A549 (cell line): ENCODE results near the gene CTBP2. TPM values are rescaled to one million over a fixed set of nuclear protein-coding genes. Genes with fewer than 3 reads are reported as not detected.
A peak's percentile ranks its signal among the peaks of the same experiment; 100 is the strongest.

Source experiments
- ATAC-seq, 2 experiments: fragments of 200-7000 bp in 1 of 2; fragments of >200 bp in 1 of 2; cut with Nextera tagmentation in 1 of 2; cut with Tn5 transposase in 1 of 2; 3 replicates each; pipeline versions ENCODE4 v1.8.0 to v1.9.1; 2018 to 2020; ENCODE audit warnings: mild to moderate bottlenecking in 1 of 2, moderate library complexity in 1 of 2
- CTCF ChIA-PET: fragments of 300-600 bp; sonication (Branson Sonifier 250); formaldehyde crosslinking; extraction: SDS; loops from one replicate; lab custom pipeline; 2021; ENCODE audit warnings: antibody characterized with exemption, inconsistent platforms; lab: Yijun Ruan, JAX
- POLR2A ChIA-PET: fragments of 350-600 bp; formaldehyde crosslinking; extraction: SDS; loops from one replicate; lab custom pipeline; 2021; ENCODE audit warnings: antibody characterized with exemption, inconsistent platforms; lab: Yijun Ruan, JAX
- DNase-seq, 2 experiments: peaks; one replicate each; pipeline versions ENCODE4 v3.0.0 to v3.0.0-alpha.2; 2011 to 2016; ENCODE audit warnings: low read depth in 1 of 2, low spot score in 1 of 2
- FAIRE-seq: peaks from 2 replicates; lab custom pipeline; 2011; peaks lifted over from hg19 to GRCh38; lab: Jason Lieb, UNC
- H3K27ac ChIP-seq, 2 experiments: fragments of >200 bp; sonication (Bioruptor Twin); formaldehyde crosslinking; 3 replicates each; pipeline ENCODE4 v1.5.1; 2016 to 2017
- H3K4me1 ChIP-seq: fragments of >200 bp; sonication (Bioruptor Twin); formaldehyde crosslinking; 3 replicates; pipeline ENCODE4 v1.6.1; 2016
- H3K4me2 ChIP-seq: fragments of >200 bp; sonication (Bioruptor Twin); formaldehyde crosslinking; 3 replicates; pipeline ENCODE4 v1.6.1; 2016
- H3K4me3 ChIP-seq: fragments of >200 bp; sonication (Bioruptor Twin); formaldehyde crosslinking; 3 replicates; pipeline ENCODE4 v1.5.1; 2016
- H3K9me3 ChIP-seq: fragments of >200 bp; sonication (Bioruptor Twin); formaldehyde crosslinking; 3 replicates; pipeline ENCODE4 v1.6.1; 2016
- CBX2 ChIP-seq: fragments of 200-600 bp; sonication (generic); IDR thresholded peaks from 2 replicates; pipeline ENCODE4 v1.6.1; 2016; ENCODE audit warnings: low read depth, mild to moderate bottlenecking, borderline replicate concordance
- CEBPB ChIP-seq, 2 experiments: fragments of >200 bp in 1 of 2; sonication (Bioruptor Twin) in 1 of 2; formaldehyde crosslinking in 1 of 2; IDR thresholded peaks; 2 replicates each; pipeline ENCODE4 v1.6.1; 2012 to 2016
- EHF ChIP-seq: fragments of 250-450 bp; sonication (Bioruptor Pico); IDR thresholded peaks from 2 replicates; pipeline ENCODE4 v1.5.0; 2020; ENCODE audit warnings: mild to moderate bottlenecking
- FOSB ChIP-seq: fragments of 250-450 bp; sonication (Bioruptor Pico); IDR thresholded peaks from 2 replicates; pipeline ENCODE4 v1.5.0; 2020; ENCODE audit warnings: mild to moderate bottlenecking, moderate library complexity
- FOSL2 ChIP-seq, 2 experiments: fragments of 450-650 bp in 1 of 2; fragments of >200 bp in 1 of 2; sonication (Bioruptor Twin) in 1 of 2; formaldehyde crosslinking; IDR thresholded peaks; 2 replicates each; pipeline versions ENCODE4 v1.5.0 to v1.6.1; 2016 to 2020; ENCODE audit warnings: mild to moderate bottlenecking in 1 of 2, moderate library complexity in 1 of 2
- GATA3 ChIP-seq: IDR thresholded peaks from 2 replicates; pipeline ENCODE4 v1.6.1; 2012; ENCODE audit warnings: borderline replicate concordance
- HDAC2 ChIP-seq: fragments of 200-600 bp; sonication (generic); IDR thresholded peaks from 2 replicates; pipeline ENCODE4 v1.6.1; 2016
- HOXB5 ChIP-seq: fragments of 250-450 bp; sonication (Bioruptor Pico); IDR thresholded peaks from 2 replicates; pipeline ENCODE4 v1.5.0; 2020; ENCODE audit warnings: mild to moderate bottlenecking, moderate library complexity
- JUN ChIP-seq, 2 experiments: fragments of >200 bp; sonication (Bioruptor Twin); formaldehyde crosslinking; IDR thresholded peaks; 2 replicates in 1 of 2; 3 replicates in 1 of 2; pipeline ENCODE4 v1.6.1; 2016 to 2017
- JUNB ChIP-seq: fragments of >200 bp; sonication (Bioruptor Twin); formaldehyde crosslinking; IDR thresholded peaks from 2 replicates; pipeline ENCODE4 v1.6.1; 2016
- KDM1A ChIP-seq: fragments of 200-600 bp; sonication (generic); IDR thresholded peaks from 2 replicates; pipeline ENCODE4 v1.6.1; 2016; ENCODE audit warnings: low read depth, mild to moderate bottlenecking
- MYC ChIP-seq: IDR thresholded peaks from 2 replicates; pipeline ENCODE4 v1.6.1; 2012; ENCODE audit warnings: mild to moderate bottlenecking, inconsistent platforms, low read length, improper control_type of control experiment, borderline replicate concordance
- RAD21 ChIP-seq, 2 experiments: fragments of >200 bp in 1 of 2; sonication (Bioruptor Twin) in 1 of 2; formaldehyde crosslinking in 1 of 2; IDR thresholded peaks in 1 of 2; conservative IDR thresholded peaks in 1 of 2; 2 replicates in 1 of 2; 3 replicates in 1 of 2; pipeline ENCODE4 v1.6.1; 2012 to 2018; ENCODE audit warnings: inconsistent platforms in 1 of 2
- RCOR1 ChIP-seq: fragments of 150-350 bp; IDR thresholded peaks from 2 replicates; pipeline ENCODE4 v1.6.1; 2014; ENCODE audit warnings: antibody characterized with exemption, low read length, low read depth
- SREBF2 ChIP-seq: fragments of 450-650 bp; IDR thresholded peaks from 2 replicates; pipeline ENCODE4 v1.6.1; 2014; ENCODE audit warnings: mild to moderate bottlenecking, moderate library complexity
- TFCP2L1 ChIP-seq: fragments of 250-450 bp; sonication (Bioruptor Pico); IDR thresholded peaks from 2 replicates; pipeline ENCODE4 v1.5.0; 2021; ENCODE audit warnings: mild to moderate bottlenecking
- ZSCAN20 ChIP-seq: fragments of 250-450 bp; sonication (Bioruptor Pico); IDR thresholded peaks from 2 replicates; pipeline ENCODE4 v1.8.0; 2022; ENCODE audit warnings: mild to moderate bottlenecking, moderate library complexity
- WGBS: methylation state at CpG from one replicate; pipeline ENCODE4 v1.1.6; 2017; ENCODE audit errors: missing lambda C conversion rate; 5-methylcytosine and 5-hydroxymethylcytosine counted together
- polyA plus RNA-seq, 4 experiments: library from polyadenylated mRNA; depleted of rRNA in 3 of 4; stranded (reverse); fragments of >200 nt; fragmentation: RNase III in 1 of 4; extraction: RNeasy Plus Mini Kit Qiagen cat#74134 plus additional on column Dnase treatment in 1 of 4; gene quantifications; 2 replicates in 3 of 4; 3 replicates in 1 of 4; pipeline ENCODE4 v1.2.3, GENCODE V29; 2011 to 2017
- TF ChIP-seq, protein P1 (sequence below): fragments of 150-350 bp; IDR thresholded peaks from 2 replicates; pipeline ENCODE4 v1.6.1; 2014; ENCODE audit warnings: low read depth, mild to moderate bottlenecking, low read length
- TF ChIP-seq, protein P2 (sequence below): fragments of 200-600 bp; sonication (generic); IDR thresholded peaks from 2 replicates; pipeline ENCODE4 v1.6.1; 2016; ENCODE audit warnings: antibody characterized with exemption, mild to moderate bottlenecking, moderate library complexity
- TF ChIP-seq, protein P3 (sequence below): fragments of >200 bp; sonication (Bioruptor Twin); formaldehyde crosslinking; IDR thresholded peaks from 2 replicates; pipeline ENCODE4 v1.6.1; 2016

The CTBP2 gene
- polyA plus RNA-seq, 2 of the 4 experiments (the other 2 are of a cell fraction), result 74.9 to 78.9 TPM

DNA sequence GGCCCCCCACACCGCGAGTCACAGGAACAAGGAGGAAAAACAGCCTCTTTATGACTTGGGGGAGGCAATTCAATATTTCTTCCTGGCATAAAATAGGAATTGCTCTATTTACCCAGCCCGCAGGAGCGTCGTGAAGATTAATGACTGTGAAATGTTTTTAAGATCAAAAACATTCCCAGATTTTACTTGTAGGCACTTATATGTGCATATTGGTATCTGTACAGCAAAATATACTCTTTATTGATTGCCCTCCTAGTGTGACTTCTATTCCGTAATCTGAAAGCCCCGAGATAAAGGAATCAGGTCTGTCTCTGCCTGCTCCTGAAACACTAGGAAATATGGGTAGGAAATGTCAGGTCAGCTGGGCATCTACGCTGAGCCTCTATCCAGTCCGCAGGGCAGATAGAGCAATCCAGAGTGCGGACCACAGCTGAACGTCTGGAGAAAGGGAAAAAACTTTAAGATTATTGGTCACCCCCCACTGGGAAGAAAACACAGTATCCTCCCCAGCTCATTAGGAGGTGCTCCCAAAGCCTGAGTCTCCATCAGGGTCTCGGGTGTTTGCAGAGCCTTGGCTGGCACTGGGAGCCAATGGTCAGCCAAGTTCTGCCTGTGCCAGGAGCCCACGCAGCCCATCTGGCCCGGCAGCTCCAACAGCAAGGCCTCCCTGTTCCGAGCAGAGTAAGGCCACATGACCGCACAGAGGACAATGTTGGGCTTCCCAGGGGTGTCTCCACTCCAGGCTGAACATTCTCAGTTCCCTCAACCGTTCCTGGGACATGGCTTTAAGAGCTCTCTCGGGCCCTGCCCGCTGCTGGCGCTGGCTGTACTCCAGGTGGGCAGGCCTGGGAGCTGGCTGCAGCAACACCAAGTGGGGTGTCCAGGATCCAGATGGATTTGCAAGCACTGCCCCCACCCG, 7.7 kb downstream of the CTBP2 start:
- no peak for DNase-seq
- Histone ChIP-seq H3K9me3 (no peaks in the 10 kb centered on the region), H3K4me3 (no peak overlapping the region), H3K27ac (peak overlapping the region in 1 of 2 experiments; percentile 53; a peak in 2 of 6 replicates), H3K4me1 (peaks cover 75% of the 10 kb centered on the region), H3K4me2 (peak overlapping the region; percentile 87; the same call in 1 of the 3 replicates)
- peak in 1 of 2 experiments; percentile 7; a peak in 2 of 6 replicates for ATAC-seq
- WGBS, result 84% methylated on average over 15 of the region's 21 CpGs
- CTCF ChIA-PET, result interaction anchor here (0.7 to 1.3 kb wide), 5 partner anchors 8 to 69 kb away, joined by 3 to 5 read pairs (median 4); partner anchors contain the start of gene CTBP2
- no peak for TF ChIP-seq RAD21 (conservative IDR thresholded peaks at IDR 0.05 in 1 of 2, IDR thresholded peaks at IDR 0.05 in 1 of 2)
- TF ChIP-seq, protein P1, sequence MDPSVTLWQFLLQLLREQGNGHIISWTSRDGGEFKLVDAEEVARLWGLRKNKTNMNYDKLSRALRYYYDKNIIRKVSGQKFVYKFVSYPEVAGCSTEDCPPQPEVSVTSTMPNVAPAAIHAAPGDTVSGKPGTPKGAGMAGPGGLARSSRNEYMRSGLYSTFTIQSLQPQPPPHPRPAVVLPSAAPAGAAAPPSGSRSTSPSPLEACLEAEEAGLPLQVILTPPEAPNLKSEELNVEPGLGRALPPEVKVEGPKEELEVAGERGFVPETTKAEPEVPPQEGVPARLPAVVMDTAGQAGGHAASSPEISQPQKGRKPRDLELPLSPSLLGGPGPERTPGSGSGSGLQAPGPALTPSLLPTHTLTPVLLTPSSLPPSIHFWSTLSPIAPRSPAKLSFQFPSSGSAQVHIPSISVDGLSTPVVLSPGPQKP, result no peak
- TF ChIP-seq KDM1A, result no peak
- TF ChIP-seq FOSL2 (IDR thresholded peaks at IDR 0.05), result no peak
- no peak for TF ChIP-seq FOSL2 (CRISPR knock-in tag; IDR thresholded peaks at IDR 0.05)
- TF ChIP-seq TFCP2L1, result no peak
- no peak for TF ChIP-seq SREBF2
- TF ChIP-seq, protein P2, sequence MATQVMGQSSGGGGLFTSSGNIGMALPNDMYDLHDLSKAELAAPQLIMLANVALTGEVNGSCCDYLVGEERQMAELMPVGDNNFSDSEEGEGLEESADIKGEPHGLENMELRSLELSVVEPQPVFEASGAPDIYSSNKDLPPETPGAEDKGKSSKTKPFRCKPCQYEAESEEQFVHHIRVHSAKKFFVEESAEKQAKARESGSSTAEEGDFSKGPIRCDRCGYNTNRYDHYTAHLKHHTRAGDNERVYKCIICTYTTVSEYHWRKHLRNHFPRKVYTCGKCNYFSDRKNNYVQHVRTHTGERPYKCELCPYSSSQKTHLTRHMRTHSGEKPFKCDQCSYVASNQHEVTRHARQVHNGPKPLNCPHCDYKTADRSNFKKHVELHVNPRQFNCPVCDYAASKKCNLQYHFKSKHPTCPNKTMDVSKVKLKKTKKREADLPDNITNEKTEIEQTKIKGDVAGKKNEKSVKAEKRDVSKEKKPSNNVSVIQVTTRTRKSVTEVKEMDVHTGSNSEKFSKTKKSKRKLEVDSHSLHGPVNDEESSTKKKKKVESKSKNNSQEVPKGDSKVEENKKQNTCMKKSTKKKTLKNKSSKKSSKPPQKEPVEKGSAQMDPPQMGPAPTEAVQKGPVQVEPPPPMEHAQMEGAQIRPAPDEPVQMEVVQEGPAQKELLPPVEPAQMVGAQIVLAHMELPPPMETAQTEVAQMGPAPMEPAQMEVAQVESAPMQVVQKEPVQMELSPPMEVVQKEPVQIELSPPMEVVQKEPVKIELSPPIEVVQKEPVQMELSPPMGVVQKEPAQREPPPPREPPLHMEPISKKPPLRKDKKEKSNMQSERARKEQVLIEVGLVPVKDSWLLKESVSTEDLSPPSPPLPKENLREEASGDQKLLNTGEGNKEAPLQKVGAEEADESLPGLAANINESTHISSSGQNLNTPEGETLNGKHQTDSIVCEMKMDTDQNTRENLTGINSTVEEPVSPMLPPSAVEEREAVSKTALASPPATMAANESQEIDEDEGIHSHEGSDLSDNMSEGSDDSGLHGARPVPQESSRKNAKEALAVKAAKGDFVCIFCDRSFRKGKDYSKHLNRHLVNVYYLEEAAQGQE, result no peak
- TF ChIP-seq, protein P3, sequence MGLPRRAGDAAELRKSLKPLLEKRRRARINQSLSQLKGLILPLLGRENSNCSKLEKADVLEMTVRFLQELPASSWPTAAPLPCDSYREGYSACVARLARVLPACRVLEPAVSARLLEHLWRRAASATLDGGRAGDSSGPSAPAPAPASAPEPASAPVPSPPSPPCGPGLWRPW, result no peak
- TF ChIP-seq CBX2, result no peak
- no peak for TF ChIP-seq FOSB
- TF ChIP-seq CEBPB (IDR thresholded peaks at IDR 0.05), result no peak
- no peak for TF ChIP-seq JUNB
- TF ChIP-seq MYC, result no peak
- TF ChIP-seq HOXB5, result no peak
- TF ChIP-seq EHF (CRISPR knock-in tag), result no peak
- no peak for TF ChIP-seq GATA3
- no peak for TF ChIP-seq ZSCAN20 (CRISPR knock-in tag)
- no peak for TF ChIP-seq HDAC2
- no peak for TF ChIP-seq JUN (IDR thresholded peaks at IDR 0.05)
- TF ChIP-seq RCOR1, result no peak
- FAIRE-seq, result no peak
- POLR2A ChIA-PET, result no interaction called here
